PC-9 (cell line): Measurements from ENCODE around the gene KIF5A. TPM values are rescaled to one million over a fixed set of nuclear protein-coding genes. Genes with fewer than 3 reads are reported as not detected.
"Not testable (repeated sequence)": the region's sequence is repeated elsewhere in the genome, so short reads cannot be mapped to it uniquely, and the experiment has no call there.

Experiments used
- BruUV-seq: library from RNA; stranded (reverse); fragments of 400-500 nt; replicated peaks from 2 replicates; lab custom pipeline; 2021; lab: Mats Ljungman, UMichigan
- CTCF ChIA-PET: fragments of 300-600 bp; sonication (Branson Sonifier 250); formaldehyde crosslinking; loops from one replicate; lab custom pipeline; 2022; ENCODE audit warnings: antibody characterized with exemption; lab: Charles Lee
- POLR2A ChIA-PET: fragments of 300-600 bp; sonication (Branson Sonifier 250); formaldehyde crosslinking; loops from one replicate; lab custom pipeline; 2022; ENCODE audit warnings: antibody characterized with exemption; ENCODE audit not compliant: unreplicated experiment; lab: Charles Lee
- DNase-seq, 2 experiments: peaks; one replicate each; pipeline versions ENCODE4 v3.0.0 to v3.0.0-alpha.2; 2015 to 2022; ENCODE audit warnings: mixed read lengths in 1 of 2
- H2AFZ ChIP-seq: fragments of 200-600 bp; sonication (generic); 2 replicates; pipeline ENCODE4 v1.8.1; 2017; ENCODE audit warnings: antibody characterized with exemption
- H3F3A ChIP-seq: fragments of 200-600 bp; sonication (generic); 2 replicates; pipeline ENCODE4 v1.8.1; 2017; ENCODE audit warnings: antibody characterized with exemption, mild to moderate bottlenecking, low read depth; ENCODE audit not compliant: insufficient read depth
- H3K27ac ChIP-seq: fragments of 200-600 bp; sonication (generic); 2 replicates; pipeline ENCODE4 v1.6.1; 2016; ENCODE audit warnings: mixed run types
- H3K27me3 ChIP-seq: fragments of 200-600 bp; sonication (generic); 2 replicates; pipeline ENCODE4 v1.6.1; 2016; ENCODE audit warnings: low read depth, mixed run types; ENCODE audit not compliant: insufficient read depth
- H3K36me3 ChIP-seq: fragments of 200-600 bp; sonication (generic); 2 replicates; pipeline ENCODE4 v1.6.1; 2016; ENCODE audit warnings: low read depth, mixed run types
- H3K4me1 ChIP-seq: fragments of 200-600 bp; sonication (generic); replicated peaks from 2 replicates; pipeline ENCODE4 v1.6.1; 2016; ENCODE audit warnings: mixed run types; ENCODE audit not compliant: insufficient read depth
- H3K4me2 ChIP-seq: fragments of 200-600 bp; sonication (generic); 2 replicates; pipeline ENCODE4 v1.6.1; 2017; ENCODE audit warnings: mixed run types
- H3K4me3 ChIP-seq: fragments of 200-600 bp; sonication (generic); 2 replicates; pipeline ENCODE4 v1.6.1; 2016; ENCODE audit warnings: mixed run types
- H3K79me2 ChIP-seq: fragments of 200-600 bp; sonication (generic); 2 replicates; pipeline ENCODE4 v1.6.1; 2017; ENCODE audit warnings: low read depth, mixed run types
- H3K9me2 ChIP-seq: fragments of 200-600 bp; sonication (generic); 2 replicates; pipeline ENCODE4 v1.8.1; 2017; ENCODE audit warnings: mild to moderate bottlenecking; ENCODE audit not compliant: insufficient read depth
- H3K9me3 ChIP-seq: fragments of 200-600 bp; sonication (generic); 2 replicates; pipeline ENCODE4 v1.8.1; 2016; ENCODE audit warnings: low read depth; ENCODE audit not compliant: insufficient read depth
- H4K20me1 ChIP-seq: fragments of 200-600 bp; sonication (generic); 2 replicates; pipeline ENCODE4 v1.8.1; 2017; ENCODE audit not compliant: insufficient read depth
- CTCF ChIP-seq: fragments of 200-600 bp; sonication (generic); conservative IDR thresholded peaks from 2 replicates; pipeline ENCODE4 v1.6.1; 2017; ENCODE audit warnings: mixed run types, antibody characterized with exemption, mild to moderate bottlenecking, moderate library complexity
- EZH2 ChIP-seq: fragments of 200-600 bp; sonication (generic); IDR thresholded peaks from 2 replicates; pipeline ENCODE4 v1.8.0; 2017; ENCODE audit warnings: antibody characterized with exemption, low read depth
- intact Hi-C: fragments of 100-400 bp; cut with micrococcal nuclease; formaldehyde crosslinking; loops from one replicate; pipeline ENCODE4 v1.10.0; 2022; ENCODE audit not compliant: unreplicated experiment
- total RNA-seq: library from RNA; stranded (reverse); gene quantifications from 2 replicates; pipeline ENCODE4 v1.2.3, GENCODE V29; 2021

Gene KIF5A
- total RNA-seq, 1 experiment from 2014 or later = 0.07 TPM

DNA sequence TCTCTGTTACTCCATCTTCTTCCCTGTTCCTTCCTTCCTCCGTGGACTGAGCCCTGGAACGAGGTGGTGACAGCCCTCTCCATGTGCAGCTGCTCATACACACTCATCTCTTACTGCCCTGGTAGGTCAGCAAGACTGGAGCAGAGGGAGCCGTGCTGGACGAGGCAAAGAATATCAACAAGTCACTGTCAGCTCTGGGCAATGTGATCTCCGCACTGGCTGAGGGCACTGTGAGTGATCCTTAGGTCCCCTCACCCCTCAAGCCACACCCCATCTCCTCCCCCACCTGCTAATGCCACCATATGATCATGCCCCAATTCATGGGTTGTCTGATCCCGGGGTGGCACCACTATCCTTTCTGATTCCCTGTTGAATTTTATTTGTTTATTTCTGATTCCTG is 19.0 kb downstream of the KIF5A start:
- H3K79me2 ChIP-seq = no peaks in the 10 kb centered on the region
- CTCF ChIA-PET = no interaction called here
- H3K4me1 ChIP-seq = no peaks in the 10 kb centered on the region
- no peak overlapping the region for H3K27ac ChIP-seq
- no peak for DNase-seq
- no peaks in the 10 kb centered on the region for H4K20me1 ChIP-seq
- no peaks in the 10 kb centered on the region for H3K36me3 ChIP-seq
- TF ChIP-seq EZH2 = no peak
- TF ChIP-seq CTCF = no peak
- no peak overlapping the region for H3K4me3 ChIP-seq
- peaks cover 35% of the 10 kb centered on the region for H3K27me3 ChIP-seq
- no TSS peak for BruUV-seq
- no peak overlapping the region for H2AFZ ChIP-seq
- intact Hi-C loops = no loop called here
- POLR2A ChIA-PET = no interaction called here
- no peaks in the 10 kb centered on the region for H3F3A ChIP-seq
- H3K9me3 ChIP-seq = no peaks in the 10 kb centered on the region
- H3K9me2 ChIP-seq = no peaks in the 10 kb centered on the region
- H3K4me2 ChIP-seq = no peak overlapping the region

DNA sequence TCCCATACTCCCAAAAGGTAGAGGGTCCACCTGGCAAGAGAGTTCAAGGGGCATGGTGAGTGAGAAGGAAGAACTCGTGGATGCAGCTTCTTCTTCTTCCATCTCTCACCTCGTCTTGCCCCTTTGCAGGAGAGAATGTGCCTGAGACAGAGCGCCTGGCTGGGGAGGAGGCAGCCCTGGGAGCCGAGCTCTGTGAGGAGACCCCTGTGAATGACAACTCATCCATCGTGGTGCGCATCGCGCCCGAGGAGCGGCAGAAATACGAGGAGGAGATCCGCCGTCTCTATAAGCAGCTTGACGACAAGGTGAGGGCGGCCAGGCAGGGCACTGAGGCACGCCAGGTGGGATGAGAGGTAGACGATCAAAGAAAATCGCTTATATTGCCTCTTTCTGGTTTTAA is 20.0 kb downstream of the KIF5A start:
- H2AFZ ChIP-seq = no peak overlapping the region
- ChIA-PET POLR2A (no interaction called here), CTCF (no interaction called here)
- no peaks in the 10 kb centered on the region for H3K79me2 ChIP-seq
- no peaks in the 10 kb centered on the region for H3K9me2 ChIP-seq
- H3F3A ChIP-seq = no peaks in the 10 kb centered on the region
- TF ChIP-seq EZH2 = no peak
- no peak for TF ChIP-seq CTCF
- H4K20me1 ChIP-seq = no peaks in the 10 kb centered on the region
- intact Hi-C loops = no loop called here
- DNase-seq = no peak
- H3K27me3 ChIP-seq = peaks cover 25% of the 10 kb centered on the region
- H3K9me3 ChIP-seq = no peaks in the 10 kb centered on the region
- H3K36me3 ChIP-seq = no peaks in the 10 kb centered on the region
- no TSS peak for BruUV-seq
- no peak overlapping the region for H3K27ac ChIP-seq
- no peak overlapping the region for H3K4me3 ChIP-seq
- H3K4me2 ChIP-seq = no peak overlapping the region
- H3K4me1 ChIP-seq = no peaks in the 10 kb centered on the region

DNA sequence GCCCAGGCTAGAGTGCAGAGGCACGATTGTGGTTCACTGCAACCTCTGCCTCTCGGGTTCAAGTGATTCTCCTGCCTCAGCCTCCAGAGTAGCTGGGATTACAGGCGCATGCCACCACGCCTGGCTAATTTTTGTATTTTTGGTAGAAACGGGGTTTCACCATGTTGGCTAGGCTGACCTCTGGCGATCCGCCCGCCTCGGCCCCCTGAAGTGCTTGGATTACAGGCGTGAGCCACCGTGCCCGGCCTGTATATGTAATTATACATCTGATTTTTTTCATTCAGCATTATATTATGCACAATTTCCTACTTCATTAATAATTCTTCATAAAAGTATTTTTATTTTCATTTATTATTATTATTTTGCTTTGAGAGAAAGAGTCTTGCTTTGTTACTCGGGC is 20.6 kb downstream of the KIF5A start:
- H3K27me3 ChIP-seq = peaks cover 20% of the 10 kb centered on the region
- H3K4me2 ChIP-seq, H3K79me2 ChIP-seq, intact Hi-C loops, H3F3A ChIP-seq, CTCF ChIA-PET, H4K20me1 ChIP-seq, H3K36me3 ChIP-seq, DNase-seq, POLR2A ChIA-PET, H3K4me3 ChIP-seq, H3K4me1 ChIP-seq, H3K27ac ChIP-seq, H3K9me2 ChIP-seq, H3K9me3 ChIP-seq, BruUV-seq, H2AFZ ChIP-seq: not testable (repeated sequence)
